PFSK-1 (cell line): ENCODE measurements around the gene PARD3B.

Experiments
- POLR2AphosphoS5 ChIP-seq: IDR thresholded peaks from 2 replicates; pipeline ENCODE4 v1.6.1; 2012; ENCODE audit warnings: low read depth, mild to moderate bottlenecking, control low read depth, low read length, moderate library complexity
- TAF1 ChIP-seq: IDR thresholded peaks from 2 replicates; pipeline ENCODE4 v1.6.1; 2012; ENCODE audit warnings: low read length, control low read depth, borderline replicate concordance; ENCODE audit not compliant: insufficient read depth

DNA sequence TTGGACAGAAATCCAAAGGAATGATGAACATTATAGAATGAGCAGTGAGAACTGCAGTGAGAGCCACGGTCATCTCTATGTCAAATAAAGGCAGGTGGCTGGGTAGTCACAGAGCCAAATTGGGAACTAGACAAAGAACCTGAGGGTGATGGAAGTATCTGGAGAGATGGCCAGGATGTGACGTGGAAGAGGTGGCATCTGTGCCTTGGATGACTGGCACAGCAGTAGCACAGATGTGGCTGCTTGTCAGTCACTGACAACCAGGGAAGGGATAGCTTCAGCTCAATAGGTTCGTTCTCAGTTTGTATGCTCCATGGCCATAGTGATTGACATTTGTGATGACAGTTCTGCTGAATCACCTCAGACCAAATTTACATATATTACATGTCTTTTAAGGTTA is 172.3 kb downstream of the PARD3B start:
- TF ChIP-seq POLR2AphosphoS5 (no peak), TAF1 (no peak)
